K562 (cell line): ENCODE results near the gene PSMC6. TPM values are rescaled to one million over a fixed set of nuclear protein-coding genes. Genes with fewer than 3 reads are reported as not detected.

Experiments used
- DDX20 ChIP-seq: fragments of 450-650 bp; IDR thresholded peaks from 2 replicates; pipeline ENCODE4 v1.6.1; 2016; ENCODE audit warnings: missing genetic modification characterization, low read depth, mild to moderate bottlenecking, missing compliant biosample characterization, moderate library complexity
- NFRKB ChIP-seq: fragments of 450-650 bp; IDR thresholded peaks from 2 replicates; pipeline ENCODE4 v1.6.1; 2016; ENCODE audit warnings: low read depth
- NR0B1 ChIP-seq: fragments of 450-650 bp; IDR thresholded peaks from one replicate; pipeline ENCODE4 v1.6.1; 2018; ENCODE audit warnings: mild to moderate bottlenecking, moderate library complexity; ENCODE audit not compliant: partially characterized antibody
- NR2F6 ChIP-seq: fragments of 450-650 bp; formaldehyde crosslinking; IDR thresholded peaks from 2 replicates; pipeline ENCODE4 v1.4.0; 2020; ENCODE audit warnings: mild to moderate bottlenecking
- PCBP1 ChIP-seq: fragments of 200-400 bp; formaldehyde crosslinking; IDR thresholded peaks from 2 replicates; pipeline ENCODE4 v1.6.1; 2018; ENCODE audit warnings: mild to moderate bottlenecking, low read depth, low read length; ENCODE audit not compliant: poor library complexity, severe bottlenecking
- POLR2A ChIP-seq: fragments of 450-650 bp; conservative IDR thresholded peaks from 2 replicates; pipeline ENCODE4 v1.6.1; 2016
- PRDM10 ChIP-seq: fragments of 450-650 bp; IDR thresholded peaks from 2 replicates; pipeline ENCODE4 v1.6.1; 2018; ENCODE audit not compliant: partially characterized antibody
- RUNX1 ChIP-seq: sonication (generic); IDR thresholded peaks from 2 replicates; pipeline ENCODE4 v1.6.1; 2016; ENCODE audit warnings: antibody characterized with exemption, low read depth
- TARDBP ChIP-seq: fragments of 450-650 bp; IDR thresholded peaks from 2 replicates; pipeline ENCODE4 v1.6.1; 2016
- TFAM ChIP-seq: fragments of 250-450 bp; sonication (Bioruptor Pico); conservative IDR thresholded peaks from 2 replicates; pipeline ENCODE4 v1.5.0; 2021; ENCODE audit warnings: mild to moderate bottlenecking, moderate library complexity
- THRB ChIP-seq: fragments of 450-650 bp; formaldehyde crosslinking; conservative IDR thresholded peaks from 2 replicates; pipeline ENCODE4 v1.4.0; 2022; ENCODE audit warnings: mild to moderate bottlenecking, missing genetic modification characterization
- UBTF ChIP-seq, 2 experiments: IDR thresholded peaks; 2 replicates each; pipeline ENCODE4 v1.6.1; 2012; ENCODE audit warnings: improper control_type of control experiment in 2 of 2, low read depth in 2 of 2, low read length in 2 of 2, borderline replicate concordance in 1 of 2
- ZBED1 ChIP-seq: IDR thresholded peaks from 2 replicates; pipeline ENCODE4 v1.6.1; 2014
- ZNF274 ChIP-seq: IDR thresholded peaks from 2 replicates; pipeline ENCODE4 v1.6.1; 2011; ENCODE audit warnings: low read depth, mild to moderate bottlenecking, low read length, moderate library complexity, borderline replicate concordance
- ZNF395 ChIP-seq: fragments of 200-800 bp; sonication (Bioruptor generic); IDR thresholded peaks from 2 replicates; pipeline ENCODE4 v1.6.1; 2017; ENCODE audit warnings: missing genetic modification characterization, missing compliant biosample characterization
- ZNF699 ChIP-seq: fragments of 250-450 bp; sonication (Bioruptor Pico); IDR thresholded peaks from 2 replicates; pipeline ENCODE4 v1.8.0; 2021; ENCODE audit warnings: mild to moderate bottlenecking, moderate library complexity; ENCODE audit not compliant: insufficient replicate concordance
- ZNF766 ChIP-seq: fragments of 200-800 bp; sonication (Bioruptor generic); conservative IDR thresholded peaks from 2 replicates; pipeline ENCODE4 v1.6.1; 2016; ENCODE audit warnings: missing genetic modification characterization, missing compliant biosample characterization
- polyA plus RNA-seq, 8 experiments: library from polyadenylated mRNA; depleted of rRNA in 4 of 8; stranded (reverse) in 5 of 8; unstranded in 3 of 8; fragments of >200 nt; fragmentation: Nextera tagmentation in 2 of 8; fragmentation: Illumina TruSeq in 1 of 8; extraction: Ambion mirVana in 2 of 8; extraction: Trizol in 1 of 8; gene quantifications; 2 replicates each; pipeline versions ENCODE4 v1.2.1 to v1.2.3, GENCODE V29; 2011 to 2014; ENCODE audit warnings: inconsistent platforms in 1 of 8, missing spikeins in 1 of 8
- total RNA-seq, 7 experiments: library from RNA; depleted of rRNA in 6 of 7; stranded (reverse); fragments of >200 nt in 6 of 7; fragmentation: Illumina TruSeq in 2 of 7; extraction: Trizol in 2 of 7; gene quantifications; 2 replicates each; pipeline versions ENCODE4 v1.2.1 to v1.2.3, GENCODE V29; 2011 to 2021; ENCODE audit warnings: low replicate concordance in 1 of 7

PSMC6 gene
- total and polyA plus RNA-seq, 9 of the 15 experiments (the other 6 are each of a cell fraction or from before 2014, with no cell fraction given), result 91.4 to 224 (median 182) TPM

- TF ChIP-seq DDX20, result no peak
- no peak for TF ChIP-seq ZNF274
- peak; percentile 61; the same call in 1 of the 2 replicates for TF ChIP-seq ZNF766 (CRISPR knock-in tag)
- TF ChIP-seq THRB (CRISPR knock-in tag), result no peak
- TF ChIP-seq TARDBP, result no peak
- peak; percentile 19 for TF ChIP-seq PRDM10
- peak; percentile 94 for TF ChIP-seq POLR2A
- TF ChIP-seq NR0B1, result no peak
- no peak for TF ChIP-seq TFAM (CRISPR knock-in tag)
- no peak for TF ChIP-seq NR2F6 (CRISPR knock-in tag)
- TF ChIP-seq NFRKB, result peak; percentile 85
- no peak for TF ChIP-seq ZBED1
- TF ChIP-seq RUNX1, result no peak
- no peak for TF ChIP-seq PCBP1
- TF ChIP-seq ZNF395, result no peak
- TF ChIP-seq UBTF (IDR thresholded peaks at IDR 0.05; ENCODE audit: borderline replicate concordance in 1 of 2, low read depth in 2 of 2, low read length in 2 of 2), result 0 out of 4 replicates have a peak, but pooled peaks of 1 of the 2 experiments have one; percentile 30
- no peak for TF ChIP-seq ZNF699 (CRISPR knock-in tag)
These were observed at the start of gene PSMC6 (continued) for GRCh38 chr14:52706724-52707706.
